Measurements from ENCODE around the gene DSG2.

DSG2 gene

DNA sequence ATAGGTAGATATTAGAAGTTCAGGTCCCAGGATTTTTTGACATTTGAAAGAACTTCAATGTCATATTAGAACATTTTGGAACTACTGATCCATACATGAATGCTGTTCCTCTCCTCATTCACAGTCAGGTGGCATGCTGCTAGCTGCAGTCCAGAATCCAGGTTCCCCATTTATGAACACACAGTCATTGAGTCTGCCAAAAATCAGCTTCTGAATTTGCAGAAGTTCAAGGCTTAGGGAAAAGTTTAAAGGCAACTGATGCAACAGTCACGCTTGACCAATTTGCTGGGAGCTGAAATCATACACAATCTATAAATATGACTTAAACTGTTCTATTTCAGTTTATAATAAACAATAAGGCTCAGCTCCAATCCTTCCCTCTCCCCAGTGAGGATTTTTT is 76.4 kb downstream of the DSG2 start:
- no peak overlapping the region for H3K4me3 ChIP-seq (ENCODE audit: low read depth, low read length)
- DNase-seq (ENCODE audit: low read depth), result no peak
- TF ChIP-seq, protein P1, sequence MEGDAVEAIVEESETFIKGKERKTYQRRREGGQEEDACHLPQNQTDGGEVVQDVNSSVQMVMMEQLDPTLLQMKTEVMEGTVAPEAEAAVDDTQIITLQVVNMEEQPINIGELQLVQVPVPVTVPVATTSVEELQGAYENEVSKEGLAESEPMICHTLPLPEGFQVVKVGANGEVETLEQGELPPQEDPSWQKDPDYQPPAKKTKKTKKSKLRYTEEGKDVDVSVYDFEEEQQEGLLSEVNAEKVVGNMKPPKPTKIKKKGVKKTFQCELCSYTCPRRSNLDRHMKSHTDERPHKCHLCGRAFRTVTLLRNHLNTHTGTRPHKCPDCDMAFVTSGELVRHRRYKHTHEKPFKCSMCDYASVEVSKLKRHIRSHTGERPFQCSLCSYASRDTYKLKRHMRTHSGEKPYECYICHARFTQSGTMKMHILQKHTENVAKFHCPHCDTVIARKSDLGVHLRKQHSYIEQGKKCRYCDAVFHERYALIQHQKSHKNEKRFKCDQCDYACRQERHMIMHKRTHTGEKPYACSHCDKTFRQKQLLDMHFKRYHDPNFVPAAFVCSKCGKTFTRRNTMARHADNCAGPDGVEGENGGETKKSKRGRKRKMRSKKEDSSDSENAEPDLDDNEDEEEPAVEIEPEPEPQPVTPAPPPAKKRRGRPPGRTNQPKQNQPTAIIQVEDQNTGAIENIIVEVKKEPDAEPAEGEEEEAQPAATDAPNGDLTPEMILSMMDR (IDR thresholded peaks at IDR 0.05; ENCODE audit: insufficient read depth, low read depth, low read length, missing control alignments), result no peak

DNA sequence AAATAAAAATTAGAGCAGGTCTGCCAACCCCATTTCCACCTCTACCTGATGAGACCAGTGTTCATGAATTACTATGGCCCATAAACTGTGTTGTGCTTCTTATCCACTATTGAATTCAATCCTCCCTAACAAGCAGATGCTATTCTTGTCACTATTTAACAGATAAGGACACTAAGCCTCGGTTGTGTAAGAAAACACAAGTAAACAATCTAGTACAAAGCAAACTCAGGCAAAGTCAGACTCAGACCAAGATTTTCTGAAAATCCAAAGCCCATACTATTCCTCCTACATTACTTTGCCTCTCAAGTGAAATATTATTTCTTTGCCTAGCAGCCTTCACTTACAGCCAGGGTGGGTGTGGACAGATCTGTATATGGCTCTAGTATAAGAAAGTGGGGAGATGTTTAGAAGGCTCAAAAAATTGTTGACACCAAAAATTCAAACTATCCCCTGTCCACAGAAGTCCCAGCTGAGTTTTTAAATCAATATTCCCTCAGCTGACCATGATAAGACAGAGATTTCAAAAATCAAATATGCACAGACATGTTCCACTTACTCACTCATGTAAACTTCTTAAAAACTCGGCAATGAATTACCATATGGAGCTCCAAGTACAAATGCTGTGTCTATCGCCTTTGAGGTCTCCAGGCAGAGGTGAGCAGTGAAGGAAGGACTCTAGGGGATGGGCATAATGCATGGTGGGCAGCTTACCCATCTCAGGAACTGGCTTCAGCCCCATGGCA is 77.7 kb downstream of the DSG2 start:
- TF ChIP-seq, protein P1 (IDR thresholded peaks at IDR 0.05; ENCODE audit: insufficient read depth, low read depth, low read length, missing control alignments), result no peak
- no peak overlapping the region for H3K4me3 ChIP-seq (ENCODE audit: low read depth, low read length)
- DNase-seq (ENCODE audit: low read depth), result no peak

DNA sequence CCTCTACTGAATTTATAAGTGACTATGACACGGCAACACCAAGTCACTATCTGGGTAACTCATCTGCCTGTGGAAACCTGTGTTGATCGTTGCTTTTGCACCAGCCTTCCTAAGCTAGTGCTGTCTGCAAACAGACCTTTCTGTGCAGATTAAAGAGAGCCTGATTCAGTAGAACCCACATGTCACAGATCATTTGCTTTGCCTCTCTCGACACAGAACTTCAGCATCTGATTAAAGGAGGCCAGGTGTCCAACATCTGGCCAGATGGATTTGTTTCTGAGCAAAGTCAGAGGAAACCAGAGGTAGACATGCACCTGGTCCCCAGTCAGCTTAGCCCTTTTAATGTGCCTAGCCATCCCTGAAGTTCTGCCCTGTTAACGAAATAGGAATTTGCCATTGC is 78.7 kb downstream of the DSG2 start:
- TF ChIP-seq, protein P1 (IDR thresholded peaks at IDR 0.05; ENCODE audit: insufficient read depth, low read depth, low read length, missing control alignments), result no peak
- DNase-seq (ENCODE audit: low read depth), result peak; percentile 70

GRCh38 chr18:31577195-31577594 is 79.2 kb downstream of the DSG2 start:
- TF ChIP-seq, protein P1 (IDR thresholded peaks at IDR 0.05; ENCODE audit: insufficient read depth, low read depth, low read length, missing control alignments), result no peak
- DNase-seq (ENCODE audit: low read depth), result peak; percentile 35
- no peak overlapping the region for H3K4me3 ChIP-seq (ENCODE audit: low read depth, low read length)

More for the DNA sequence above, 78.7 kb downstream of the DSG2 start:
- H3K4me3 ChIP-seq (ENCODE audit: low read depth, low read length), result no peak overlapping the region

GRCh38 chr18:31578126-31578525 is 80.1 kb downstream of the DSG2 start:
- TF ChIP-seq, protein P1 (IDR thresholded peaks at IDR 0.05; ENCODE audit: insufficient read depth, low read depth, low read length, missing control alignments), result no peak
- no peak overlapping the region for H3K4me3 ChIP-seq (ENCODE audit: low read depth, low read length)

DNA sequence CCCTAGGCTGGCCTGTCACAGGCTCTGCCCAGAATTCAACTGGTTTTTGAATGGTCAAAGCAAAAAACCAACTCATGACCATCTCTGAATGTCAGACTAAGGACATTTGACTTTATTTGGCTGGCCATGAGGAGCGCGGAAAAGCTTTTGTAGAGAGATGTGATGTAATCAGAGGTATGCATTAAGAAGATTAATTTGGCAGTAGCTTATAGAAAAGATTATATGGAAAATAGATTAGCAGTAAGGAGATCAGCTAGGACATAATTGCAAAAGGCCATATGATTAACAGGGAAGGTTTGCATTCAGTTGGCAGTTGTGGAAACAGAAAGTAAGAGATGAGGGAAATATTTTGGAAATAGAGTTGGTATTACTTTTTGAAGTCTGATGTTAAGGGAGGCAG is 81.4 kb downstream of the DSG2 start:
- DNase-seq (ENCODE audit: low read depth), result no peak
- TF ChIP-seq, protein P1 (IDR thresholded peaks at IDR 0.05; ENCODE audit: insufficient read depth, low read depth, low read length, missing control alignments), result no peak
- H3K4me3 ChIP-seq (ENCODE audit: low read depth, low read length), result no peak overlapping the region

More at GRCh38 chr18:31578126-31578525, 80.1 kb downstream of the DSG2 start:
- no peak for DNase-seq (ENCODE audit: low read depth)

All from GM12865 (cell line).